Esophagus muscularis mucosa (tissue), 4 donors: Measurements from ENCODE around the gene KIF26B. TPM values are rescaled to one million over a fixed set of nuclear protein-coding genes. Genes with fewer than 3 reads are reported as not detected.
A peak's percentile ranks its signal among the peaks of the same experiment; 100 is the strongest.

Experiments
- DNase-seq: peaks from one replicate; pipeline ENCODE4 v3.0.0-alpha.2; 2017; ENCODE audit errors: extremely low spot score
- H3K27ac ChIP-seq, 4 donors: fragments of 200-600 bp; sonication (generic); replicated peaks in 1 of 4; 1 replicate in 3 of 4; 2 replicates in 1 of 4; pipeline ENCODE4 v1.5.1; 2016 to 2019; ENCODE audit warnings: mild to moderate bottlenecking in 1 of 4
- H3K27me3 ChIP-seq, 4 donors: fragments of 200-600 bp; sonication (generic); one replicate each; pipeline versions ENCODE4 v1.5.1 to v1.6.0; 2016 to 2019
- H3K36me3 ChIP-seq, 4 donors: fragments of 200-600 bp; sonication (generic); one replicate each; pipeline ENCODE4 v1.5.1; 2016 to 2019
- H3K4me1 ChIP-seq, 4 donors: fragments of 200-600 bp; sonication (generic); one replicate each; pipeline ENCODE4 v1.5.1; 2016 to 2019
- H3K4me3 ChIP-seq, 4 donors: fragments of 200-600 bp; sonication (generic); 1 replicate in 2 of 4; 2 replicates in 2 of 4; pipeline ENCODE4 v1.5.1; 2016 to 2019; ENCODE audit warnings: mild to moderate bottlenecking in 4 of 4, moderate library complexity in 1 of 4
- H3K9me3 ChIP-seq, 4 donors: fragments of 200-600 bp; sonication (generic); 1 replicate in 3 of 4; 2 replicates in 1 of 4; pipeline ENCODE4 v1.5.1; 2016 to 2019
- EP300 ChIP-seq: sonication (generic); formaldehyde crosslinking; IDR thresholded peaks from one replicate; pipeline ENCODE4 v1.6.1; 2017; ENCODE audit warnings: antibody characterized with exemption
- POLR2A ChIP-seq: fragments of 450-650 bp; IDR thresholded peaks from one replicate; pipeline ENCODE4 v1.6.1; 2017; ENCODE audit warnings: antibody characterized with exemption, moderate library complexity, mild to moderate bottlenecking, low read depth
- POLR2AphosphoS5 ChIP-seq, 2 donors: sonication (generic); formaldehyde crosslinking; IDR thresholded peaks; one replicate each; pipeline ENCODE4 v1.6.1; 2017; ENCODE audit warnings: antibody characterized with exemption in 2 of 2
- WGBS: methylation state at CpG from one replicate; pipeline ENCODE4 v1.1.5; 2018; 5-methylcytosine and 5-hydroxymethylcytosine counted together
- intact Hi-C: fragments of 100-400 bp; cut with DNase I; formaldehyde crosslinking; loops from one replicate; pipeline ENCODE4 v1.15.1; 2023
- total RNA-seq, 4 donors: library from RNA; depleted of rRNA; stranded (reverse); fragments of >200 nt; gene quantifications; one replicate each; pipeline versions ENCODE4 v1.1.0 to v1.2.1, GENCODE V29; 2016
- TF ChIP-seq, protein P1 (sequence below), 3 experiments: fragments of 200-600 bp in 2 of 3; fragments of 450-650 bp in 1 of 3; sonication (generic) in 2 of 3; IDR thresholded peaks; one replicate each; pipeline ENCODE4 v1.5.1; 2017 to 2019; ENCODE audit warnings: antibody characterized with exemption in 3 of 3, mild to moderate bottlenecking in 2 of 3, moderate library complexity in 1 of 3

KIF26B gene
- total RNA-seq, 4 donors from 2014 or later: 0.13 to 3.7 (median 1.3) TPM

DNA sequence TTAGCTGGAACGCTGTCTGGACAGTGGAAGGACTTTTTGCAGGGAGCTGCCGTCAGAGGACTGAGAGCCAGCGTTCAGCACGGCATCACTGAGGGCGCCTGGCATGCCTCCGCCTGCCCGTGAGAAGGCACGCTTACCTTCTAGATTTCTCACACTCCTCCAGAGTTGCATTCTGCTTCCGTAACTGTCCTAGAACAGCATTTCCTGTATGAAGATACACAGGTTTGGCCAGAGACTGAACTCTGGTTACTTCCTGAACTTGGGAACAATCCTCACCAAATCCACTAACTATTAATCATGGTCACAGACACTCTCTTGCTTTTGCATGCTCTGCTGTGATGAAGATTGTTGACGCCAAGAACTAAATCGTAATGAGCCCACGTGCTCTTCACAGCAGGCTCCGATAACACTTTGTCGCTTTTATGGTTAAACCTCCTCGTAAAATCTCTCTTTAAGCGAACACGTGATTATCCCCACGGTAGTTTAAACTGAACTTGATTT is 93.5 kb downstream of the KIF26B start:
- H3K4me1 ChIP-seq: no peaks in the 10 kb centered on the region
- H3K4me3 ChIP-seq: no peak overlapping the region
- no peak overlapping the region for H3K27ac ChIP-seq
- WGBS: 85% methylated on average over 17 of the region's 18 CpGs
- peaks cover 0 to 20% (median 2%) of the 10 kb centered on the region in 4 donors for H3K9me3 ChIP-seq
- H3K27me3 ChIP-seq: no peaks in the 10 kb centered on the region
- TF ChIP-seq POLR2A (no peak), POLR2AphosphoS5 (IDR thresholded peaks at IDR 0.05) (no peak), EP300 (no peak)
- TF ChIP-seq, protein P1, sequence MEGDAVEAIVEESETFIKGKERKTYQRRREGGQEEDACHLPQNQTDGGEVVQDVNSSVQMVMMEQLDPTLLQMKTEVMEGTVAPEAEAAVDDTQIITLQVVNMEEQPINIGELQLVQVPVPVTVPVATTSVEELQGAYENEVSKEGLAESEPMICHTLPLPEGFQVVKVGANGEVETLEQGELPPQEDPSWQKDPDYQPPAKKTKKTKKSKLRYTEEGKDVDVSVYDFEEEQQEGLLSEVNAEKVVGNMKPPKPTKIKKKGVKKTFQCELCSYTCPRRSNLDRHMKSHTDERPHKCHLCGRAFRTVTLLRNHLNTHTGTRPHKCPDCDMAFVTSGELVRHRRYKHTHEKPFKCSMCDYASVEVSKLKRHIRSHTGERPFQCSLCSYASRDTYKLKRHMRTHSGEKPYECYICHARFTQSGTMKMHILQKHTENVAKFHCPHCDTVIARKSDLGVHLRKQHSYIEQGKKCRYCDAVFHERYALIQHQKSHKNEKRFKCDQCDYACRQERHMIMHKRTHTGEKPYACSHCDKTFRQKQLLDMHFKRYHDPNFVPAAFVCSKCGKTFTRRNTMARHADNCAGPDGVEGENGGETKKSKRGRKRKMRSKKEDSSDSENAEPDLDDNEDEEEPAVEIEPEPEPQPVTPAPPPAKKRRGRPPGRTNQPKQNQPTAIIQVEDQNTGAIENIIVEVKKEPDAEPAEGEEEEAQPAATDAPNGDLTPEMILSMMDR (IDR thresholded peaks at IDR 0.05): no peak
- DNase-seq: no peak
- no peaks in the 10 kb centered on the region for H3K36me3 ChIP-seq
- intact Hi-C loops: no loop called here

DNA sequence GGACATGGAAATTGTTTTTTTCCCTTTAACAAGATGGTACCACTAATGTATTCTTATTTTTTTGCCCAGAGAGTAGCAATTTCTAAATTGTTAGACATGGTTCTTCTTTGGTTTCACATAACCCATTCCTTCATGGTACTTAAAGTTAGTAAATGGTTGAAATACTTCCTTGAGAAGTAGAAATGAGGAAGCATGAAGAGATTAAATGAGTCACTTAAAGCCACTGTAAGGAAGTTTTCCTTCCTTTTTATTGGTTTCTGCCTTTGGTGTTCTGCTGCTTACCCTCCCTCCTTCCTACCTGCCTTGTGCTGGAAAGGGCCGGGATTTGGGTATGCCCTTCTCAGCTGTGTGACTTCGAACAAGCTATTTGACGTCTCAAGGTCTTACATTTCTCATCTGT is 101.0 kb downstream of the KIF26B start:
- Histone ChIP-seq H3K9me3 (peaks cover 0 to 22% (median 2%) of the 10 kb centered on the region in 4 donors), H3K27ac (no peak overlapping the region), H3K4me3 (no peak overlapping the region), H3K4me1 (peaks cover 0 to 4% (median 2%) of the 10 kb centered on the region in 4 donors), H3K36me3 (no peaks in the 10 kb centered on the region), H3K27me3 (peaks cover 0 to 3% (median 1%) of the 10 kb centered on the region in 4 donors)
- intact Hi-C loops: no loop called here
- DNase-seq: no peak
- TF ChIP-seq POLR2AphosphoS5 (IDR thresholded peaks at IDR 0.05): no peak
- TF ChIP-seq POLR2A: no peak
- TF ChIP-seq EP300: no peak
- TF ChIP-seq, protein P1 (IDR thresholded peaks at IDR 0.05): no peak
- WGBS: 91% methylated on average over 3 of the region's 3 CpGs

DNA sequence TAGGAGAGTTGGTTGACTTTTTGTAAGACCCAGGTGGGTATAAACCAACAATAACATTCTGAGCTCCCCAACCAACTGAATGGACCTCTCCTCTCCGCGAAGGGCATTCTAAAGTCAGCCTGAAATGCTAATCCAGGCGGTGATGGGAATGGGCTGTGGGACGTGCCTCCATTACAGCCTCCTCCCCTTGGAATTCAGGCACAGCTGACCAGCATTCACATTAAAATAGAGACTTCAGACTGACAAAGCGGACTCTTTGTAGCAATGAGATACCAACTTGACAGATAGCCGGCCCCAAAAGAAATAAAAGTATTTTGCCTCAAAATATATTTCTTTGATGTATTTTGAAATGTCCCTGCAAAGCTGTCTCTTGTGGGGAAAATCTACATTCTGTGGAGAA is 101.7 kb downstream of the KIF26B start:
- H3K4me1 ChIP-seq: peaks cover 0 to 4% (median 2%) of the 10 kb centered on the region in 4 donors
- intact Hi-C loops: no loop called here
- H3K4me3 ChIP-seq: no peak overlapping the region
- TF ChIP-seq POLR2AphosphoS5 (IDR thresholded peaks at IDR 0.05) (no peak), EP300 (no peak), POLR2A (no peak)
- TF ChIP-seq, protein P1 (IDR thresholded peaks at IDR 0.05): no peak
- no peak for DNase-seq
- H3K27me3 ChIP-seq: peaks cover 0 to 3% (median 1%) of the 10 kb centered on the region in 4 donors
- no peaks in the 10 kb centered on the region for H3K36me3 ChIP-seq
- peaks cover 0 to 16% (median 2%) of the 10 kb centered on the region in 4 donors for H3K9me3 ChIP-seq
- H3K27ac ChIP-seq: no peak overlapping the region
- WGBS: 98% methylated on average over 6 of the region's 6 CpGs

DNA sequence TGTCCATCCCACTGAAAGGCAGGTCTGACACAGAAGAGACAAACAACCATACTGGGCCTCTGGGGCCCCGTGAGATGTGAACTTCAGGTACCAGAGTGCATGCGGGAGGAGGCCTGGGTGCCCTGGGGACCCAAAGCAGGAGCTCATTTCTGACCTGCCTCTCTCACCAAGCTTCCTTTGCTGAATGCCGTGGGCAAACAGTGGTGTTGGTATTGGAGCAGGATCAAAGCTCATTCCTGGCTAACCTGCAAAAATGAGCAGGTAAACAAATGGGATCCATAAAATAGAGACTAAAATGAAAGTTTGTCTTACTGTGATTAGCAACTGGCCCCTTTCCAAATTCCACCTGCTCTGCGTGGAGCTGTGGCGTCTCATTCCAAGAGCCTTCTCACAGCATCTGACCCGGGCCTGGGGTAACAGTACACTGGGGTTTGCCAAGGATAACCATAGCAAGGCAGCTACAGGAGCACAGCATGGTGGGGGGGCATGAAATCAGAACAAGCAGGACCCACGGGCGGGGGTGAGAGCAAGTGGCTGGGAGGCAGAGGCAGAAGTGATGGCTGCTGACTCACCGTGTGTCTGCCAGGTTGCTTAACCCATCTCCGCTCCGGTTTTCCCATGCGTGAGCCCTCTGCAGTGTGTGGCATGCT is 103.6 kb downstream of the KIF26B start:
- no peak overlapping the region for H3K27ac ChIP-seq
- TF ChIP-seq POLR2AphosphoS5 (IDR thresholded peaks at IDR 0.05) (no peak), EP300 (no peak), POLR2A (no peak)
- TF ChIP-seq, protein P1 (IDR thresholded peaks at IDR 0.05): no peak
- peaks cover 0 to under 1% (median 0%) of the 10 kb centered on the region in 4 donors for H3K9me3 ChIP-seq
- 65% methylated on average over 12 of the region's 12 CpGs for WGBS
- peak; percentile 74 for DNase-seq
- intact Hi-C loops: no loop called here
- H3K36me3 ChIP-seq: no peaks in the 10 kb centered on the region
- peaks cover 0 to 4% (median 2%) of the 10 kb centered on the region in 4 donors for H3K4me1 ChIP-seq
- H3K27me3 ChIP-seq: peaks cover 0 to 3% (median 1%) of the 10 kb centered on the region in 4 donors
- H3K4me3 ChIP-seq: no peak overlapping the region
